OCI-LY1 (cell line): Measurements from ENCODE around the gene CCDC116.

Experiments
- H2AFZ ChIP-seq: fragments of 200-600 bp; sonication (generic), shearing (Covaris generic); 2 replicates; pipeline ENCODE4 v1.6.0; 2014; ENCODE audit warnings: antibody characterized with exemption, mild to moderate bottlenecking, low read length
- H3F3A ChIP-seq: fragments of 200-600 bp; sonication (generic), shearing (Covaris generic); 2 replicates; pipeline ENCODE4 v1.6.0; 2014; ENCODE audit warnings: mild to moderate bottlenecking, antibody characterized with exemption, low read length, moderate library complexity; ENCODE audit not compliant: insufficient read depth
- H3K27ac ChIP-seq: fragments of 200-600 bp; sonication (generic); 2 replicates; pipeline ENCODE4 v1.5.1; 2014; ENCODE audit warnings: low read length, mixed run types, mild to moderate bottlenecking, low read depth; ENCODE audit not compliant: poor library complexity, severe bottlenecking
- H3K27me3 ChIP-seq: fragments of 200-600 bp; sonication (generic); 2 replicates; pipeline ENCODE4 v1.6.0; 2014; ENCODE audit warnings: antibody characterized with exemption, mild to moderate bottlenecking, low read length, moderate library complexity; ENCODE audit not compliant: insufficient read depth
- H3K36me3 ChIP-seq: fragments of 200-600 bp; sonication (generic); 2 replicates; pipeline ENCODE4 v1.6.1; 2014; ENCODE audit warnings: mild to moderate bottlenecking, antibody characterized with exemption, low read length, moderate library complexity, mixed read lengths; ENCODE audit not compliant: insufficient read depth
- H3K4me1 ChIP-seq: fragments of 200-600 bp; sonication (generic); 2 replicates; pipeline ENCODE4 v1.5.1; 2014; ENCODE audit warnings: mild to moderate bottlenecking, low read length, moderate library complexity; ENCODE audit not compliant: insufficient read depth, severe bottlenecking
- H3K4me2 ChIP-seq: fragments of 200-600 bp; sonication (generic), shearing (Covaris generic); 2 replicates; pipeline ENCODE4 v1.6.1; 2014; ENCODE audit warnings: low read length
- H3K4me3 ChIP-seq: fragments of 200-600 bp; sonication (generic); 2 replicates; pipeline ENCODE4 v1.5.1; 2014; ENCODE audit warnings: low read length, low read depth, mild to moderate bottlenecking, mixed read lengths; ENCODE audit not compliant: poor library complexity, severe bottlenecking
- H3K79me2 ChIP-seq: fragments of 200-600 bp; shearing (Covaris generic); 2 replicates; pipeline ENCODE4 v1.6.1; 2016; ENCODE audit warnings: mixed run types, low read length, mixed read lengths; ENCODE audit not compliant: insufficient read depth
- H3K9ac ChIP-seq: fragments of 200-600 bp; sonication (generic), shearing (Covaris generic); 2 replicates; pipeline ENCODE4 v1.6.1; 2014; ENCODE audit warnings: mild to moderate bottlenecking, low read length, mixed read lengths
- H3K9me2 ChIP-seq: fragments of 200-600 bp; sonication (generic), shearing (Covaris generic); 2 replicates; pipeline ENCODE4 v1.6.1; 2014; ENCODE audit warnings: low read depth, mild to moderate bottlenecking, low read length, mixed read lengths
- H3K9me3 ChIP-seq: fragments of 200-600 bp; shearing (Covaris generic); 2 replicates; pipeline ENCODE4 v1.6.1; 2014; ENCODE audit warnings: low read length, mixed read lengths
- H4K20me1 ChIP-seq: fragments of 200-600 bp; sonication (generic), shearing (Covaris generic); 2 replicates; pipeline ENCODE4 v1.6.0; 2016; ENCODE audit warnings: mild to moderate bottlenecking, low read length; ENCODE audit not compliant: insufficient read depth
- EZH2 ChIP-seq: fragments of 200-600 bp; sonication (generic), shearing (Covaris generic); IDR thresholded peaks from 2 replicates; pipeline ENCODE4 v1.8.0; 2017; ENCODE audit warnings: borderline replicate concordance, mixed run types, mild to moderate bottlenecking, antibody characterized with exemption, low read length, moderate library complexity, mixed read lengths
- TF ChIP-seq, protein P1 (sequence below): fragments of 200-600 bp; sonication (generic), shearing (Covaris generic); IDR thresholded peaks from 2 replicates; pipeline ENCODE4 v1.5.1; 2017; ENCODE audit warnings: mild to moderate bottlenecking, antibody characterized with exemption, low read length, moderate library complexity, mixed read lengths

CCDC116 gene

DNA sequence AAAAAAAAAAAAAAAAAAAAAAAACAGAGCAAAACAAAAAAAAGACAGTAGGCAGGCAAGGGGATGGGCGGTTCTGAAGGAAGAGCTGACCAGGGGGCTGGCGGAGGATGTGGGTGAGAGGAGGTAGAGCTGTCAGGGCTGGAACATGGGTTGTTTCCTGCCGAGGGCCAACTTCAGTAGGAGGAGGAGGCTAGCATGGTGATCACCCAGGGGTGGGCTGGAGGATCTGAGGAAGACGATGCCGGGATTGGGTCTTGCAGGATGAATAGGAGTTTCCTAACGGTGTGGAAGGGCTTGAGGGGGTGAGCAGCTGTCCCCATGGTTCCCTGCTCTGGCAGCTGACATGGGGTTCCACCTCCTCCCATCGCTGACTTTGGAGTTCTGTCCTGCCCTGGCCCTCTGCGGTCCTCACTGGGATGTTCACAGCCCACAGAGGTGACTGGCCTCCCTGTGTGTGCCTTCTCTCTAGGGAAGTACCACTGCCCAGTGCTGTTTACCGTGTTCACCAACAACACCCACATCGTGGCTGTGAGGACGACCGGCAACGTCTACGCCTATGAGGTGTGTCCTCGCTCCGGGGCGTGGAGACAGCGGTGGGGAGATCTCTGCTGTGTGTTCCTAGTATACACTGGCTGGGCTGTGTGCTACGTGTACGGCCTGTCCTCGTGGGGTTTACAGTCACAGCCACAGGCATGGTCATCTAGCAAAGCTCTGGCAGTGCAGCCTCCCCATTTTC is 48.4 kb downstream of the CCDC116 start:
- no peaks in the 10 kb centered on the region for H3K27me3 ChIP-seq
- no peaks in the 10 kb centered on the region for H4K20me1 ChIP-seq
- no peak overlapping the region for H3K27ac ChIP-seq
- peaks cover 47% of the 10 kb centered on the region for H3K36me3 ChIP-seq
- H3K79me2 ChIP-seq = no peaks in the 10 kb centered on the region
- H3F3A ChIP-seq = no peaks in the 10 kb centered on the region
- H3K4me1 ChIP-seq = peaks cover 8% of the 10 kb centered on the region
- no peaks in the 10 kb centered on the region for H3K9me3 ChIP-seq
- no peak overlapping the region for H3K4me3 ChIP-seq
- H3K9ac ChIP-seq = no peak overlapping the region
- H3K9me2 ChIP-seq = no peaks in the 10 kb centered on the region
- no peak for TF ChIP-seq EZH2
- TF ChIP-seq, protein P1, sequence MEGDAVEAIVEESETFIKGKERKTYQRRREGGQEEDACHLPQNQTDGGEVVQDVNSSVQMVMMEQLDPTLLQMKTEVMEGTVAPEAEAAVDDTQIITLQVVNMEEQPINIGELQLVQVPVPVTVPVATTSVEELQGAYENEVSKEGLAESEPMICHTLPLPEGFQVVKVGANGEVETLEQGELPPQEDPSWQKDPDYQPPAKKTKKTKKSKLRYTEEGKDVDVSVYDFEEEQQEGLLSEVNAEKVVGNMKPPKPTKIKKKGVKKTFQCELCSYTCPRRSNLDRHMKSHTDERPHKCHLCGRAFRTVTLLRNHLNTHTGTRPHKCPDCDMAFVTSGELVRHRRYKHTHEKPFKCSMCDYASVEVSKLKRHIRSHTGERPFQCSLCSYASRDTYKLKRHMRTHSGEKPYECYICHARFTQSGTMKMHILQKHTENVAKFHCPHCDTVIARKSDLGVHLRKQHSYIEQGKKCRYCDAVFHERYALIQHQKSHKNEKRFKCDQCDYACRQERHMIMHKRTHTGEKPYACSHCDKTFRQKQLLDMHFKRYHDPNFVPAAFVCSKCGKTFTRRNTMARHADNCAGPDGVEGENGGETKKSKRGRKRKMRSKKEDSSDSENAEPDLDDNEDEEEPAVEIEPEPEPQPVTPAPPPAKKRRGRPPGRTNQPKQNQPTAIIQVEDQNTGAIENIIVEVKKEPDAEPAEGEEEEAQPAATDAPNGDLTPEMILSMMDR = no peak
- no peak overlapping the region for H3K4me2 ChIP-seq
- H2AFZ ChIP-seq = no peak overlapping the region

DNA sequence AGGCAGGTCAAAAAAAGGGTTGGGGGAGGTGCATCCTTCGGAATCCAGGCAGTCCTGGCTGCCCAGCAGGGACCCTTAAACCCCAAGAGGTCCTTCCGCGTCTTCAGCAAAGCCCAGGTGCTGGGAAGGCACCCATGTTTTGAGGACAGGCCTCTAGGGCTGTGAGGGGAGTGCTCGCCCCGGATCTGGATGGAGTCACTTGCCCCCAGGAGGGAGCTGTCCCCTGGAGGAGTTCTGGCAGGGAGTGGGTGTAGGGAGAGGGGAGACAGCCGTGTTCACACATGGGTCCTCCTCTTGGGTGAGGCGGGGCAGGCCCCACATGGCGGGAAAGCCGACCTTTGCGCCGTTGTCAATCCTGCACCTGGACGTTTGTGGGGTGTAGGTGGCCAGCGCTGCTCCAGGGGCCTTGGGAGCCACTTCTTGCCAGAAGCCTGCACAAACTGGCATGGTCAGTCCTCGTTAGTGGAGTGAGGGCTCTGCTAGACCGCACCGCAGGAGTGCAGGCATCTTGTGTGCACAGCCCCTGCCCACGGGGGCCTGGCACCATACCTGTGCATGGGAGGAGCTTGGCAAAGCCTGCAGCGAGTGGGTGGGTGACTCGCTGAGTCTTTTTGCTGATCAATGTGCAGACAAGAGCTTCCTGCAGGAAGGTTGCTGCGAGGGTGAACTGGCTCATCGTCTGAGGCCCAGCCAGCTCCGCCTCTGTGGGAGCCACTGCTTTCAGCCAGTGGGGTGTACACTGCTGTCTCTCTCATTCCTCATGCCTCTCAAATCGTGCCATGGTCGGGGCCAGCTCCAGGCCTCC is 49.2 kb downstream of the CCDC116 start:
- no peaks in the 10 kb centered on the region for H3K27me3 ChIP-seq
- peaks cover 52% of the 10 kb centered on the region for H3K36me3 ChIP-seq
- H4K20me1 ChIP-seq = no peaks in the 10 kb centered on the region
- H3F3A ChIP-seq = no peaks in the 10 kb centered on the region
- H3K4me1 ChIP-seq = peaks cover 8% of the 10 kb centered on the region
- H3K79me2 ChIP-seq = no peaks in the 10 kb centered on the region
- TF ChIP-seq, protein P1 = no peak
- no peak for TF ChIP-seq EZH2
- H2AFZ ChIP-seq = no peak overlapping the region
- no peak overlapping the region for H3K4me2 ChIP-seq
- no peak overlapping the region for H3K9ac ChIP-seq
- peak overlapping the region; percentile 40 for H3K27ac ChIP-seq
- no peak overlapping the region for H3K4me3 ChIP-seq
- H3K9me3 ChIP-seq = no peaks in the 10 kb centered on the region
- H3K9me2 ChIP-seq = no peaks in the 10 kb centered on the region

DNA sequence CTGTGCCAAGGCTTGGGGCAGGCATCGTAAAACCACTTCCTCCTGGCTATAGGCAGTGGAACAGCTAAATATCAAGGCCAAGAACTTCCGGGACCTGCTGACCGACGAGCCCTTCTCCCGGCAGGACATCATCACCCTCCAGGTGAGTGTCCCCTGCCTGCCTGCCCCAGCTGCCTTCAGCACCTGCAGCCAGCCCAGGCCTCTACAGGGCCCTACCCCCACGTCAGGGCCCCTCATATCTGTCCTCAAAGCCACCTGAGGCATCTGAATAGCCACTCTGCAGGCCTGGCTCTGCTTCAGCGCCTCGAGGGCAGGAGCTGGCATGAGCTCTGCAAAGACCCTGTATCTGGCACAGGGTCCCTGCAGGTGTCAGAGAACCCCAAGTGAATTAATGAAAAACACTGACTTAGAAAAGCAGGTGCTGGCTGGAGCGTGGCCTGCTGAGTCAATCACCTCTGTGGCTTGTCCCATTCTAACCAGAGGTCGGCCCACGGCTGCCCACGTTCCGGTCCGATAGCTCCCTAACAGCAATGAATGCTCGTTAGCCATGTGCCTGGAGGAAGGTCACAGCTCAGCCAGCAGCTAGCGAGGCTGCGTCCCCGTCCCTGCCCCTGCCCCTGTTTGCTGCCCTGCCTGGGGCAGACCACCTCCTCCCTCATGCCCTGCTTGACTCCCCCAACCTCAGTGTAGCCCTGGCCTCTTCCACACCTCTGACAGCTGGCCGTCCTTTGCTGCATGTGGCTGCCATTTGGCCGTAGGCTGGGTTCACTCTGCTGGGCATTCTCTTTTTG is 50.0 kb downstream of the CCDC116 start:
- no peak overlapping the region for H2AFZ ChIP-seq
- H3K9ac ChIP-seq = no peak overlapping the region
- H3K36me3 ChIP-seq = peaks cover 55% of the 10 kb centered on the region
- no peak overlapping the region for H3K4me3 ChIP-seq
- H3K79me2 ChIP-seq = no peaks in the 10 kb centered on the region
- H4K20me1 ChIP-seq = no peaks in the 10 kb centered on the region
- no peaks in the 10 kb centered on the region for H3K9me2 ChIP-seq
- H3K27ac ChIP-seq = peak overlapping the region; percentile 40
- no peaks in the 10 kb centered on the region for H3F3A ChIP-seq
- H3K4me1 ChIP-seq = peaks cover 8% of the 10 kb centered on the region
- no peak overlapping the region for H3K4me2 ChIP-seq
- TF ChIP-seq, protein P1 = no peak
- no peak for TF ChIP-seq EZH2
- no peaks in the 10 kb centered on the region for H3K27me3 ChIP-seq
- H3K9me3 ChIP-seq = no peaks in the 10 kb centered on the region
